Measurements from ENCODE around the gene EPB41L3.
"Not testable (repeated sequence)": the region's sequence is repeated elsewhere in the genome, so short reads cannot be mapped to it uniquely, and the experiment has no call there.

The EPB41L3 gene

DNA sequence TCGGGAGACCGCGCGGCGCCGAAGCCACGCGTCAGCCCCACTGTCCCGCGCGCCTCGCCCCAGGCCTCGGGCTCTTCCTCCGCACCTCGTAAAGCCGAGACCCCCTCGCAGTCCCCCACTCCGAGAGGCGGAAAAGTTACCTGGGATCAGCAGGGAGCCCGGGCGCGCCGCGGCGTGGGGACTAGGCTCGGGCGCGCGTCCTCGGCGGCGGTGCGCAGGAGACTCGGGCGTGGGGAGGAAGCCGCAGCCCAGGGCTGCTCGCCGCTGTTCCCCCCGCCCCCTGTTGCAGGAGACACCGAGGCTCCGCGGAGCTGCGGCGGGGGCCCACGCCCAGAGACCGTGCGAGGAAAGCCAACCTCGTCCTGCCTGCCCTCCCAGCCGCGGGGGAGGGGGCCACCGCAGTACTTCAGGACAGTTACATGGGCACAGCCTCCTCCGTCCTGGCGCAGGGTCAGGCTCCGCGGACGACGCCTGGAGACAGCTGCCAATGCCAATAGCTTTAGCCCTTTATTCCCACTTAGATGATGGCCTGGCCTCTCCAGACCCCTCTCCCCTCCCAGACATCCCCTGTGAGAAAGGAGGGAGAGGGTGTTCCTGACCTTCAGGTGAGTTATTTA is at the start of gene EPB41L3:
EPB41L3 (minus strand) TSS at position 225 of the 617 bp plus-strand sequence. CDS start 54,814 bp downstream, outside the sequence.
- no peak for DNase-seq (ENCODE audit: low spot score)

DNA sequence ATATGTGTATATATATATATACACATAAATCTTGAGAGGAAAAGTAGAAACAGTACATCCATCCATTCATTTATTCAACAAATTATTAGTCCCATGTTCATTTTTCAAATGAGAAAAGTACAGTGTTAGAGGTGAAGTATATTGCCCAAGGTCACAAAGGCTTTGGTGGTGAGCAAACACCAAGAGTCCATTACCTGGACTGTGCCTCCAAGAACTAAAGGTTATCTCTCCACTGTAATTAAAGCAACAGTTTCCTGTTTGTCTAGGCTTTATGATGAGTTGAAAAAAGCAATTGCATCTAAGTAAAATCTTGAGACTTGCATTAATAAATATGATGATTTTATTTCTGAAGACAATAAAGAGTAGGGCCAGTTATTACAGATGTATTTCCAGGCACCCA is 44.7 kb upstream of the EPB41L3 start:
- no peak for DNase-seq (ENCODE audit: low spot score)

DNA sequence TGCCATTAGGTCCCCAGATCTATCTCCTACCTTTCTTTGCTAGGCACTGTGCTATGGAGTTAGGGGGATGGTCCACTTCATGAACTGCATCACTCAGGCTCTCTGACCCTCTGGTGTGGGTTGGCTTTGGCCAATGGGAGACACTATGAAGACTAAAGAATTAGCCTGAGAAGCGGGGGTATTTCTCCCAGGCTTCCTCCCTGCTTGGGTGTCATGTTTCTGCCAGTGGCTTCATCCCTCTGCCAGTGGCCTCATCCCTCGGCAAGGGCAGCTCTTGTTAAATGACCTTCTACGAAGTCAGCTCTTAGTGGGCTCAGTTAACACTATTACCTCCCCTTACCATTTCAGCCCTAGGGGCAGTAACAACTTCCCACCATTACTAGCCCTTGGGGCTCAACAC is 41.9 kb upstream of the EPB41L3 start:
- DNase-seq (ENCODE audit: low spot score), result no peak

DNA sequence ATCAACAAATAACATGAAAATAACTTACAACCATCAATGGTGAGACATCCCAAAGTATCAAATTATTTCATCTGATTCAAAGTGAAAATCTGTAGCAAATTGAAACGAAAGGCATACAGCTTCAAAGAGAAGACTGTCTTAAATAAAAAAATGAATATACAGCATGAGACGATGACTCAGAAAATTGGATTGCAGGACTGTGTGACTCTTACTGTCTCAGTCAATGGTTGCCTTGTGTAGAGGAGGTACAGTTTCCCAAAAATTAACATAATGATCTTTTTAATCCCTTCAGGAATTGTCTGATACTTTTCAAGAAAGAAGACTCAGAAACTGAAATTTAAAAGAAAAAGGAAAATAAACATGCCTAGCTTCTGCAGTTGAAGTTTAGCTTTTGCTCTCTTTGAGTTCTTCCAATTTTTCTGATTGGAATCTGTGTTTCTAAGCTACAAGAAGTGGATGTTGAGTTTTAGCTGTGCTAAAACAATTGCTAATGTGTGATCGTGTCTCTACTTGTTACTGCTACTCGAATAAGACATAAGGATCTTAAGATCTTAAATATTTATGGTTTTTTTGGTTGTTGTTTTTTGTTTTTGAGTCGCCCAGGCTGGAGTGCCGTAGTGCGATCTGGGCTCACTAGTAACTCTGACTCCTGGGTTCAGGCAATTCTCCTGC is 41.1 kb upstream of the EPB41L3 start:
- no peak for DNase-seq (ENCODE audit: low spot score)

DNA sequence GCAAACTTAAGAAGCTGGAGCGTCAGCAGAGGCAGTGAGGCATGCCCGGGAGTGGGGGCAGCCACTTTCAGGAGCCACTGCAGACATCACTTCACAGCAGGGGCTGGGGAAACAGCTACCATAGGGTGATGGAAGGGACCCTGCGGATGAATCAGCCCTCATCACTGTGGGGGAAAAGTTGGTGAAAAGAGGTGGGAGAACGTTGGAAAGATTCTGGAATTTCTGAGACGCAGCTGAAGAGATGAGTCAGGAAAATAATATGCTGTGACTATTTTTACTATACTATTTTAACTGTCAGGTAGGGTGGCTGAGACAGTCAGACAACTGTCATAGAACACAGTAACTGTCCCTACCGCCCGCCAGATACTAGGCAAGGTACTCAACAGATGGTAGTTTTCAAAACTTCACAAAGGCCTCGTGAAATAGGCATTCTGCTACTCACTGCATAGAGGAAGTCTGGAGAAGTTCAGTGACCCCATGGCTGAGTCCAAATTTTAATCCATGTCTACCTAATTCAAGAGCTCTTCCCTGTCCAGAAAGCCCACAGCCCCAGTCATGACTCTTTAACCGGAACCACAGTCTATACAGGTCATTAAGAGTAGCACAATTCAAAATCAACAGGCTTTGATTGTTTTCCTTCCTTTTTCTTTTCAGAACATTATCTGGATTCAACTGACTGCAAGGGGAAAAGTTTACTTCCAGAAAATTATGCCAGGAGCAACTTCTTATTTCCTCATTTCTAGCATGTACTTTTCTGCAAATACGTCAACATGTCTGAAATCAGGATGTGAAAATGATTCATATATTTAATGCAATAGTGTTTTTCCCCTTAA is 39.3 kb upstream of the EPB41L3 start:
- no peak for DNase-seq (ENCODE audit: low spot score)

DNA sequence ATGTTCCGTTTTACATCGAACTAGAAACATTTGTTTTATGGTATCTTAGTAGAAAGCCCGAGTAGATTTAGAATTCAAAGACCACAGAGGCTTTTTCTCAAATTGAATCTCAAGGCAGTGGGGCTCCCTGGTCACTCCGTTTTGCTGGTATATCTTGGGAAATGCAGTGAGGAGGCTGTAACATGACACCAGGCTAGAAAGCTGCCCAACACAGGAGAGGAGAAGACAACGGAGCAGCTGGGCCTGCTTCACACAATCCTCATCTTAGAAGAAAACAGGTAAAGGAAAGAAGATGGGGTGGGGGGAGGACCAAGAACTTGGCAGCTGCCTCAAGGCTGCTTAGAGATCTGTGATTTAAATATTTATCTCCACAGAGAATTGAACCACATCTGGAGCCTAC is 38.3 kb upstream of the EPB41L3 start:
- no peak for DNase-seq (ENCODE audit: low spot score)

DNA sequence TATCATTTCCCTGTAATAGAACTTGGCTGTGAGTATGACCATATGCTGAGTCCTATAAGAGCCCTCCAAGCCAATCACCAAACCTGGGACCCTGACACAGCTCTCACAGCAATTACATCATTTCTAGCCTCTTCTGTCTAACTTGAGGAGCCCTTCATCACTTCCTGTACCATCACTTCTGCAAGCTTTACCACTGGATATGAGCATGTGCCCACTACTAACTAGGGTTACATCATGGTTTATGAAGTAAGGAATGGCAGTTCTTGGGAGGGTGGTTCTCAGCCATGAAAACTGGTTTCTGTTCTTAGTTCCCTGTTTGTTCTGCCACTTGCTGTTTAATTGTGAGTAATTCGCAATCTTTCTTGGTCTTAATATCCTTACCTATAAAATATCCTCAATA is 31.0 kb upstream of the EPB41L3 start:
- no peak for DNase-seq (ENCODE audit: low spot score)

DNA sequence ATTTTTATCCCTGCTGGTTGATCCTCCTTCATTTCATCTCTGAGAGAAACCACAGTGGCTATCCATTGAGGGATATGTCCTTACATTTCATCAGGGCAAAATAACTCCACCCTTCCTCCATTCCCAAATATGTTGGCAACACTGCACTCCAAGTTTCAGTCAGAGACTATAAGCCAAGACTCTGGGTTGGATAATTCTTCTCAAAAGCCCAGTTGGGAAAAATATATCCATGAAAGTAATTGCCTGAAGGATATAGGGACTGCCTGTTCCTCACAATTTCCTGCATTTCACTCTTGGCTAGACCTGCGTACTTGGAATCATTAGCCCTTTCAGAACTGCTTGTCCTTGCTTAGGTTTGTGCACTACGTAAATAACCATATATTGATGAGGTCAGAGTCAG is 27.9 kb upstream of the EPB41L3 start:
- no peak for DNase-seq (ENCODE audit: low spot score)

DNA sequence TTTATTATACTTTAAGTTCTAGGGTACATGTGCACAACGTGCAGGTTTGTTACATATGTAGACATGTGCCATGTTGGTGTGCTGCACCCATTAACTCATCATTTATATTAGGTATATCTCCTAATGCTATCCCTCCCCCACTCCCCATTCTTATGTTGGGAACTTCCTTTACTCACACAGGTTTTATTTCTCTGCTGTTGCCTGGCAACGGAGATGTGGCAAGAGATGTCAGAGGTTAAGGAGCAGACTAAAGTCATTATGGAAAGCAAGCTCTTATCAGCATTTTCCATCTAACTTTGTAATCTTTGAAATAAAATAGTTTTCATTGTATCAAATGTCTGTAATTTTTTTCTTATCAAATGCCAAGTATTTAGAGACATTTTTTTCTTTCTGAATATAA is 26.8 kb upstream of the EPB41L3 start:
- not testable (repeated sequence) for DNase-seq (ENCODE audit: low spot score)

DNA sequence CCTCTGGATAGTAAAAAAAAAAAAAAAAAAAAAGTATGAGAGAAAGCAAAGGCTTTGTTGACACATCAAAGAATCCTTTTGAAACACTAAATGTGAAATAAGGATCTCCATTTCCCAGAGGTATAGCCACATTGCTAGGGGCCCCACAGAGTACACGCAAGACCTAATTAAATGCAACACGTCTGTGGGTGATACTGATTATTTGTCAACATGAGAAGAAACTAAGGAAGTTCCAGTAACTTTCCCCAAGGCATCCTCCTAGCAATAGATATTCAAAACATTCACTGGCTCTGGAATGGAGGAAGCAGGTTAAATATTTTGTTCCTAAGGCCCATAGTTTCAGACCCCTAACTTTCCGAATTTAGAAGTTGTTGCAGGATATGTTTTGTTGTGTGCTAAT is 24.6 kb upstream of the EPB41L3 start:
- no peak for DNase-seq (ENCODE audit: low spot score)

DNA sequence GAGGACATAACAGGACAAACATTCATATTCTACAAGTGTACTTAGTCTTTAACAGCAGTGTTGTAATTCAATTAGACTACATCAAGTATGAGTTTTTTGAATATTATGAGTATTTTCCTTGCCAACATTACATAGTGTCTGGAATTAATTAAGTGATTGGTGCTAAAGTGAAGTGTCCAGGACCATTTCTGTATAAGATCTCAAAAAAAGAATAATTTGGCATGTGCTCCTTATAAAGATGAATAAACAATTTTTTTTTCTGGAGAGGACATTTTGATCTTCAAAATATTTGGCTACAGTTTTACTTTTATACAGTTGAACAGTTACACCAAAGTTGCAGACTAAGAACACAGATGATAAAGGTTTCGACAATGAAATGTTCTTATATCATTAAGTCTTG is 15.1 kb upstream of the EPB41L3 start:
- no peak for DNase-seq (ENCODE audit: low spot score)

DNA sequence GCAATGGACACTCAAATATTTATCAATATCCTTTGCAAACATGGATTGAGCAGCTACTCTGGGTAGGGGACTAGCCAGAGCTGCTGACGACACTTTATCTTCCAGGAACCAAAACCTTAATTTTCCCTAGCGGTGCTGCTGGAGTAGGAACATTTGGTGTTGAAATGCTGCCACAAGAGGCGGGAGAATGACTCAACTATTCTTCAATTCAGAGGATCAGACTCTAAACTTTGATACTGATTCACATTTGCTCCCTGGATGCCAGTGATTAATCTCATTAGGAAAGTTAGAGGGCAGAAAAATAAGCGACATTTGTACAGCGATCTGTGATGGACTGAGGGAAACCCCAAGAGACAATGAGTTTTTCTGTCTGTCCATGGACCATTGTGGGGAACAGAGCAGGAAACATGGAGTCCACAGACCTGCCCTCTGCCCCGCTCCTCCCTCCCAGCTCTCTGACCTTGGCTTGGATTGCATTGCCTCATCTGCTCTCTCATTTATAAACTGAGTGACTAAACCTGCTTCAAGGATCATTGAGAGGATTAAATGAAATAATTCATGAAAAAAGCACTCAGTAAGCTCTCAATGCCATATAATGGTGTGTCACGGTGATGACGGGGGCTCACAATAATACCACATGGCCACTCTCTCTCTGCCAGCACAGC is 12.6 kb upstream of the EPB41L3 start:
- DNase-seq (ENCODE audit: low spot score), result no peak

DNA sequence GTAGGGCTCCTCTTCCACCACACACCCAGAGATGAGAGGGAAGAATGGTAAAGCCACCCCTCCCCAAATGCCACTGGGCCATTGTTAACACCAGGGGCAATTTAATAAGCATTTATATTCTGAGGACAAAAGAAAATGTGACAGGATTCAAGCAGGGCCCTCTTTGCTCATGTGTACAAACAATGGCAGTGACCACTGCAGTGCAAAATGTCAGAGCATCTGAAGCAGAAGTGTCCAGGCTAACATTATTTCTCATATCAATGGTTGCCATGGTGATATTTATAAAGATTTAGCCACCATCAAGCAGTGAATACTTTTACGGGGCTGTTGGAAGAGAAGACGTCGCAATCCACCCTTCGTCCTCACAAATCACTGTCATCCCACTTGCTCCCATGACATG is 10.8 kb upstream of the EPB41L3 start:
- no peak for DNase-seq (ENCODE audit: low spot score)

DNA sequence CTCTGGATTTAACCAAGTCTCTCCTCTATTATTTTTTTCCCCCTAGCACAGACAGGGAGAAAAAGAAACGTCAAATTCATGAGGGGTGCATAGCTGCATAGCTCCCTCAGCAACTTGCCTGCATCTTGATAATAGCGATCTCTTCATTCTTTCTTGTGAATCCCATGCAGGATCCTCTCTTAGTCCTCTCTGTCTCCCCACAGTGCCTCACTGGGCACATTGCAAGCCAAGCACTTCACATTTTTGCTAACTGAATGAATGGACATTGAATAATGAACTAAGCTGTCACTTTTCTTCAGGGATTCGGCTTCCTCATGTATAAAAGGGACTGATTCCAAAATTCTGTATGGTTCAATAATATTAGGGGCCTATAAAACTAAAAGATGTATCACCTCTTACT is 2.9 kb upstream of the EPB41L3 start:
- no peak for DNase-seq (ENCODE audit: low spot score)

DNA sequence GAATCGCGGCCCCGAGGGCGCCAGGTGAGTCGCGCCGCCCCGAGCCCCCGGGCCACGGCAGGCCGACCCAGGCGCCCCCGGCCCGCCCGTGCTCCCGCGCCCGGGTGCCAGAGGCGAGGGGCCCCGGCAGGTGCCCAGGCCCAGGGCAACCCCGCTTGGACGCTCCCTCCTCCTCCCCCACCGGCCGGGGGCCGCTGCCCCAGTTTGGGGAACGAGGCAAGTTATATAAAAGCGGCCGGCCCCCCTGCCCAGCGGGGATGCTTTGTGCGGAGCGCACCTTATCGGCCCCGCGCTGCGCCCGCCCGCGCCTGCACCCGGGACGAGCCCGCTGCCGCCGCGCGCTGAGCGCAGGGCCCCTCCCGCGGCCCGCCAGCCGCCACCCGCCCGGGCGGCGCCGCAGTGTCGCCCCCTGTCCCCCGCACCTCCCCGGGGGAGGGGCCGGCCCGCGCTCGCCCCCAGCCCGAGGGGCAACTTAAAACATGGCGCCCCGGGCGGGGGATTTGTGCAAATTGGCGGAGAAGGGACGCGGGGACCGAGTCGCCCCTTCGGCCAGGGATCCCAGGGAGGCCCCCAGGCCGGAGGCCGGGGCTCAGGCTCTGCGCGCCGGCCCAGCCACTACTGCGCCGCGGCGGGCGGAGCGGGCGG is 639 bp downstream of the EPB41L3 start:
- DNase-seq (ENCODE audit: low spot score), result no peak

DNA sequence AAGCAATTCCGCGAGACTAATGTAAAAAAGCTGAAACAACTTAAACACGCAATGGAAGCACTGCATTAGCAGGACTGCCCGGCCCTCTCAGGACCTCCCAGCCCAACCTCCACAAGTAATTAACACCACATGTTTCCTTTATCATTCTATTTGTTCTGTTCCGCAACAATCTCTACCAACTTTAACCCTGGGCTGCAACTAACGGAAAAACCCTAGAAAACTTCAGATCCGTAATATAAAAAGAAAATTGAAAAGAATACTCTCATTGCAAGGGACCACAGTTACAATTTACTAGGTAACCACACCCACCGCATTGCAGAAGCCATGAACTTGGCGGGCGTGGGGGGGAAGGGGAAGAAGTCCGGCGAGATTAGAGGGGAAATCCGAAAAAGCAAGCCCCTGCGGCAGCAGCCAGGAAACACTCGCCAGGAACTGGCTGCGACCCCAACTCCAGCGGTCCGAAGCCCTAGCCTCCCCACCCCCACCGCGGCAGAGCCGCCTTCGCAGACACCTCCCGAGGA is 1.2 kb downstream of the EPB41L3 start:
- no peak for DNase-seq (ENCODE audit: low spot score)

DNA sequence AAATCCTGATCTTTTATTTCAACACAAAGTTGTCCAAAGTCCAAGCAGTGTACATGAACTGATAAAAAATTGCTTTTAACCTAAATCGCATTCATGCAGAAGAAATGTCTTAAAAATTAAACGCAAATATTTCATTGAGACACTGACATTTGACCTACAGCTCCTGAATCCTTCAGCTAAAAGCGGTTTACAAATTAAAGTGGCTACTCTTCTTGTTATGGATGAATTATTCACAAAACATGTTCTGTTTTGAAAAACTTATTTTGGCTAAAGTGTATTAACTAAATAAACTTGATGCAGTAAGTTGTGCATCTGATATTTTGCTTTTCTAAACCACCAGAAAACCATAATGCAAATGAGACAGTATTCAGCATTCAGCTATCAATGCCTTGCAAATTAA is 2.2 kb downstream of the EPB41L3 start:
- DNase-seq (ENCODE audit: low spot score), result no peak

DNA sequence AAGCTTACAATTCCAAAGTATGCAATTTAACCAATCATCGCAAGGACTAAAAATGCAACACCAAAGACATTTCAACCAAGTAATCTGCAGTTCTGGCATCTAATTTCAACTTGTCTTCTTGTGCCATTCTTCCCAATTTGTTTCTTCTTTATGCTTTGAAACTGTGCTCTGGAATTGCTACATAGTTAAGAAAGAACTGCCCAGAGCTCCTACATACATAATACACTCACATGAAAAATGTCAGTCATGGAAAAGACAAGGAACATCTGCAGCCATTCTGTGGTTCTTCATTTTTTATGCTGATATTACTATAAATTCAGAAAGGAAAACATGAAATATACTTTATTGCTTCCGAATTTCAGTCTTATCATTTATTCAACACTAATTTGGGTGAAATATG is 4.4 kb downstream of the EPB41L3 start:
- DNase-seq (ENCODE audit: low spot score), result no peak

DNA sequence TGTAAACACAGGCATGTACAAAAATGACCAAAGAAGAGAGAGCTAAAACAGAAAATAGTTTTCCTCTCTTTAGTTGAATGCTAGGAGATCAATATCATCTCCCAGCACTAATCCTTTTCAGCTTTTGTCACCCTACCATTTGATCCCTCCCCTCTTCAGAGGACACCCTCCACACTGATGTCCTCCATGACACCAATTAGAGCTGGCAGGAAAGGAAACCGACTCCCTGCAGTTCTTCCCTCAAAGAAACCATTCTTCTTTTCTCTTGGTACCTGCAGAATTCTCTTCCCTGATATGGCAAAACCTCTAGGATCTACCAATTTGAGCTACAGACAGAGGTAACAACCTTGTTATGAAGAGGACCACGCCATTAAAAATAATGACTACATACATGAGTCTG is 5.3 kb downstream of the EPB41L3 start:
- DNase-seq (ENCODE audit: low spot score), result no peak

DNA sequence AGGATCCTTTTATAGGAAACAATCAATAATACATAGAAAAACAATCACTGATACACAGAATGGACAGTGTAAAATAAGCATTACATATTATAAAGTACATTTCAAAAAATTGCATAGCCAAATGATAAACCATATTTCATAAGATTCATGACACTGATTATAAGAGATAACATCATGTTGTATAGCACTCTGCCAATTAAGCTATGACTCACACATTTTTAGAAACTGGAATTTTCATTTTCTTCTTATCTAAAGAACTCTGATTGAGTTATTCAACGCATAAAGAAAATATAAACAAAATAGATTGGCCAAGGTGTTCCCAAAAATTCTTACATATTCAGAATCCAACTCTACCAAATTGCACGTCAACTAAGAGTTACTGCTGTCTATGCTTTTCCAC is 5.9 kb downstream of the EPB41L3 start:
- DNase-seq (ENCODE audit: low spot score), result no peak

DNA sequence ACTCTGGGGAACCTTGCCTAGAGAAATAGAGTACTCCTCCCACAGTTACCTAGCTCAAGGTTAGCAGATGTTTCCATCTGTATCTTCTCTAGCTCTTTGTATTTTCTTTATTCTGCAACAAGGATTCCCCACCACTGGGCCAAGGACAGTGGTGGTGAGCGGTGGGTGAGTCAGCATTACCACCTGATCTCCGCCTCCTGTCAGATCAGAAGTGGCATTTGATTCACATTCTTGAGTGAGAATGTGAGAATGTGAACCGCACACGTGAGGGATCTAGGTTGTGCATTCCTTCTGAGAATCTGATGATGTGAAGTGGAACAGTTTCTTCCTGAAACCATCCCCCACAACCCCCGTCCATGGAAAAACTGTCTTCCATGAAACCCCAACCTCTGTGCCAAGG is 9.0 kb downstream of the EPB41L3 start:
- DNase-seq (ENCODE audit: low spot score), result no peak

DNA sequence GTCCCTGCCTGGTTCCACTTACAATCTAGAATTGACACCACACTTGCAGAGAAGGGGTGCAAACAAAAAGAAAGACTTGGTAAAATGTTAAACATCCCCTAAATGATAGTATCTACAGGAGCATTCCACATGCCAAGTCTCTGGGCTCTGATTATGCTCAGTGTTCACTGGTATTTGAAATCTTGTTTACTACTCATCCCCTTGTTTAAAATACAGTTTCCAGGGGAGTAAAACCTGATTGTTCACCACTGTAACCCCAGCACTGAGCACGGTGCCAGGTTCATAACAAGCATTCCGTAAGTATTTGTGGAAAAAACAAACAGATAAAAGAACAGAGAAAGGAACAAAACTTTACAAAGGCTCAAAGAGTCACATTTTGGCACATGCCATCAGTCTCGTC is 11.7 kb downstream of the EPB41L3 start:
- DNase-seq (ENCODE audit: low spot score), result no peak
